GM12801 (cell line): ENCODE results near the gene MAD1L1.

ENCODE experiments used
- CTCF ChIP-seq: IDR thresholded peaks from one replicate; pipeline ENCODE4 v1.5.1; 2011; ENCODE audit warnings: control low read depth; ENCODE audit not compliant: insufficient read length; ENCODE audit errors: extremely low read depth

The MAD1L1 gene

GRCh38 chr7:1967512-1968396, 265.0 kb downstream of the MAD1L1 start:
- TF ChIP-seq CTCF = no peak

- TF ChIP-seq CTCF = no peak
Observed at GRCh38 chr7:1966631-1967200, 266.0 kb downstream of the MAD1L1 start.

GRCh38 chr7:1965579-1966294, 267.0 kb downstream of the MAD1L1 start:
- no peak for TF ChIP-seq CTCF

- TF ChIP-seq CTCF = no peak
Observed at GRCh38 chr7:1964913-1965578, 267.7 kb downstream of the MAD1L1 start.

- TF ChIP-seq CTCF = no peak
Observed at GRCh38 chr7:1964211-1964912, 268.4 kb downstream of the MAD1L1 start.

- TF ChIP-seq CTCF = no peak
Observed at GRCh38 chr7:1963575-1963974, 269.2 kb downstream of the MAD1L1 start.
